ENCODE data around the gene GPRC5D. TPM values are rescaled to one million over a fixed set of nuclear protein-coding genes. Genes with fewer than 3 reads are reported as not detected.

Gene GPRC5D
- total and polyA plus RNA-seq, 8 donors = 0.18 TPM; not detected in 7

DNA sequence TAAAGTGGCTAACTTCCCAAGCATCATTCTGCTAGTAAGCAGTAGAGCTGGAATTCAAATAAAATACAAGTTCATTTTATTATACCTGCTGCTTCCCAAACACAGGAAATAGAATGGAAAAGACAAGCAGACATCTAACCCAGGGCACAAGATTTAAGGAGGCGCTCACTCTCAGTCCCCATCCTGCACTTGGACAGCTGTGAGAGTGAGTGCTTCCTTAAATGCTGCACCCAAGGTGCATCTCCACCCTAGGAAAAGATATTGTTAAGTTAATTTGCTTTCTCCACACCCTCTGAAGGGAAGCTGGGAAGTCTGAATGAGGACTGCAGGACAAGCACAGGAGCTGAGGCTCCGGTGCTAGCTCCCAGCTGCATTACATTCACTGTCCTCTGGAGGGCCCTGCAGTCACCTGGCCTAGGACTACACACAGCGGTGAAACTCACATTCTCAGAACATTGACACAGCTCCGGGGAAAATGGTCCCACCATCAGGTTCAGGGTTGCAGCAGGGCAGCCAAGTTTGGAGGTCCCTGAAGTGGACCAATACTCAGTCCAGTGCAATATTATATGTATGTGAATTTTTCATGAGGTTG lies 33.9 kb upstream of the GPRC5D start:
- H3K36me3 ChIP-seq = peaks cover 37 to 78% (median 67%) of the 10 kb centered on the region in 4 donors
- no peaks in the 10 kb centered on the region for H3K9me3 ChIP-seq
- H3K4me1 ChIP-seq = no peaks in the 10 kb centered on the region
- H3K27me3 ChIP-seq = no peaks in the 10 kb centered on the region
- peak in 1 of 2 donors; percentile 37 for DNase-seq
- H3K27ac ChIP-seq = no peak overlapping the region
- H3K4me3 ChIP-seq = no peak overlapping the region
- intact Hi-C loops (cut with DNase I; ENCODE audit: low total_unique reads) = no loop called here
- TF ChIP-seq POLR2A (IDR thresholded peaks at IDR 0.05) = no peak
- TF ChIP-seq, protein P1, sequence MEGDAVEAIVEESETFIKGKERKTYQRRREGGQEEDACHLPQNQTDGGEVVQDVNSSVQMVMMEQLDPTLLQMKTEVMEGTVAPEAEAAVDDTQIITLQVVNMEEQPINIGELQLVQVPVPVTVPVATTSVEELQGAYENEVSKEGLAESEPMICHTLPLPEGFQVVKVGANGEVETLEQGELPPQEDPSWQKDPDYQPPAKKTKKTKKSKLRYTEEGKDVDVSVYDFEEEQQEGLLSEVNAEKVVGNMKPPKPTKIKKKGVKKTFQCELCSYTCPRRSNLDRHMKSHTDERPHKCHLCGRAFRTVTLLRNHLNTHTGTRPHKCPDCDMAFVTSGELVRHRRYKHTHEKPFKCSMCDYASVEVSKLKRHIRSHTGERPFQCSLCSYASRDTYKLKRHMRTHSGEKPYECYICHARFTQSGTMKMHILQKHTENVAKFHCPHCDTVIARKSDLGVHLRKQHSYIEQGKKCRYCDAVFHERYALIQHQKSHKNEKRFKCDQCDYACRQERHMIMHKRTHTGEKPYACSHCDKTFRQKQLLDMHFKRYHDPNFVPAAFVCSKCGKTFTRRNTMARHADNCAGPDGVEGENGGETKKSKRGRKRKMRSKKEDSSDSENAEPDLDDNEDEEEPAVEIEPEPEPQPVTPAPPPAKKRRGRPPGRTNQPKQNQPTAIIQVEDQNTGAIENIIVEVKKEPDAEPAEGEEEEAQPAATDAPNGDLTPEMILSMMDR (IDR thresholded peaks at IDR 0.05) = peak in 3 of 7 experiments; percentile 18 to 28 (median 24)
- 82 to 89% (median 86%) methylated on average over 4 of the region's 4 CpGs for WGBS, 5 donors

GRCh38 chr12:12984149-12984548 lies 32.2 kb upstream of the GPRC5D start:
- Histone ChIP-seq H3K4me1 (peaks cover 0 to 7% (median 5%) of the 10 kb centered on the region in 4 donors), H3K9me3 (no peaks in the 10 kb centered on the region), H3K27ac (no peak overlapping the region), H3K27me3 (no peaks in the 10 kb centered on the region), H3K4me3 (no peak overlapping the region), H3K36me3 (peaks cover 44 to 94% (median 82%) of the 10 kb centered on the region in 4 donors)
- intact Hi-C loops (cut with DNase I; ENCODE audit: low total_unique reads) = no loop called here
- no peak for DNase-seq
- TF ChIP-seq EP300 (IDR thresholded peaks at IDR 0.05) (no peak), POLR2A (IDR thresholded peaks at IDR 0.05) (no peak), POLR2AphosphoS5 (IDR thresholded peaks at IDR 0.05) (no peak)
- TF ChIP-seq, protein P1 (IDR thresholded peaks at IDR 0.05) = no peak
- 78 to 92% (median 88%) methylated on average over 5 of the region's 5 CpGs for WGBS, 5 donors

- 53 to 59% (median 56%) methylated on average over 9 of the region's 9 CpGs for WGBS, 5 donors
- peaks cover 38 to 93% (median 82%) of the 10 kb centered on the region in 4 donors for H3K36me3 ChIP-seq
- H3K4me1 ChIP-seq = peaks cover 0 to 7% (median 5%) of the 10 kb centered on the region in 4 donors
- peak in 1 of 2 donors; percentile 77 for DNase-seq
- H3K4me3 ChIP-seq = no peak overlapping the region
- TF ChIP-seq, protein P1 (IDR thresholded peaks at IDR 0.05) = peak in 5 of 7 experiments; percentile 25 to 51 (median 39)
- no peak for TF ChIP-seq EP300 (IDR thresholded peaks at IDR 0.05)
- H3K9me3 ChIP-seq = no peaks in the 10 kb centered on the region
- no peak overlapping the region for H3K27ac ChIP-seq
- H3K27me3 ChIP-seq = no peaks in the 10 kb centered on the region
- intact Hi-C loops (cut with DNase I; ENCODE audit: low total_unique reads) = no loop called here
Observed at GRCh38 chr12:12983420-12984035, 31.6 kb upstream of the GPRC5D start.

GRCh38 chr12:12982331-12982730 lies 30.4 kb upstream of the GPRC5D start:
- H3K27ac ChIP-seq = no peak overlapping the region
- WGBS, 5 donors = 85 to 100% (median 97%) methylated on average over 2 of the region's 2 CpGs
- no peak overlapping the region for H3K4me3 ChIP-seq
- no peaks in the 10 kb centered on the region for H3K27me3 ChIP-seq
- TF ChIP-seq, protein P1 (IDR thresholded peaks at IDR 0.05) = no peak
- TF ChIP-seq POLR2A (IDR thresholded peaks at IDR 0.05) (no peak), POLR2AphosphoS5 (IDR thresholded peaks at IDR 0.05) (no peak), EP300 (IDR thresholded peaks at IDR 0.05) (no peak)
- peaks cover 0 to 7% (median 5%) of the 10 kb centered on the region in 4 donors for H3K4me1 ChIP-seq
- intact Hi-C loops (cut with DNase I; ENCODE audit: low total_unique reads) = no loop called here
- peaks cover 35 to 83% (median 77%) of the 10 kb centered on the region in 4 donors for H3K36me3 ChIP-seq
- H3K9me3 ChIP-seq = no peaks in the 10 kb centered on the region
- DNase-seq = no peak
